GM12865 (cell line): ENCODE results near the gene SLC25A17.
"Not testable (repeated sequence)": the region's sequence is repeated elsewhere in the genome, so short reads cannot be mapped to it uniquely, and the experiment has no call there.

Experiments
- DNase-seq: peaks from one replicate; pipeline ENCODE4 v3.0.0; 2010; ENCODE audit warnings: low read depth
- H3K4me3 ChIP-seq: 2 replicates; pipeline ENCODE4 v1.5.1; 2011; ENCODE audit warnings: mild to moderate bottlenecking, low read depth, low read length, control low read depth
- CTCF ChIP-seq: IDR thresholded peaks from 2 replicates; pipeline ENCODE4 v1.5.1; 2011; ENCODE audit warnings: low read length, control low read depth, low read depth, inconsistent platforms; ENCODE audit not compliant: insufficient read depth; ENCODE audit errors: missing control alignments

Gene SLC25A17

GRCh38 chr22:40720538-40721256, 98.4 kb downstream of the SLC25A17 start:
- no peak for DNase-seq
- no peak for TF ChIP-seq CTCF
- H3K4me3 ChIP-seq, result no peak overlapping the region

GRCh38 chr22:40720156-40720537, 99.0 kb downstream of the SLC25A17 start:
- not testable (repeated sequence) for H3K4me3 ChIP-seq, DNase-seq
